Gastroesophageal sphincter (tissue), 3 donors: ENCODE measurements around the gene PFDN4.

Experiments used
- CTCF ChIP-seq, 4 experiments: fragments of 200-600 bp in 2 of 4; fragments of 450-650 bp in 2 of 4; sonication (generic) in 1 of 4; IDR thresholded peaks; one replicate each; pipeline ENCODE4 v1.5.1; 2017 to 2019; ENCODE audit warnings: antibody characterized with exemption in 4 of 4, mild to moderate bottlenecking in 2 of 4, moderate library complexity in 2 of 4
- EP300 ChIP-seq: sonication (generic); formaldehyde crosslinking; IDR thresholded peaks from one replicate; pipeline ENCODE4 v1.6.1; 2017; ENCODE audit warnings: antibody characterized with exemption, mild to moderate bottlenecking
- POLR2A ChIP-seq, 2 donors: fragments of 450-650 bp; IDR thresholded peaks; one replicate each; pipeline ENCODE4 v1.6.1; 2017; ENCODE audit warnings: antibody characterized with exemption in 2 of 2, mild to moderate bottlenecking in 2 of 2, moderate library complexity in 1 of 2

GRCh38 chr20:54212226-54212625 is 4.3 kb downstream of the PFDN4 start:
- no peak for TF ChIP-seq CTCF (IDR thresholded peaks at IDR 0.05)
- TF ChIP-seq EP300, result no peak
- no peak for TF ChIP-seq POLR2A (IDR thresholded peaks at IDR 0.05)
